ENCODE measurements around the gene KIAA2012. TPM values are rescaled to one million over a fixed set of nuclear protein-coding genes. Genes with fewer than 3 reads are reported as not detected.

KIAA2012 gene
- total RNA-seq, 2 donors from 2014 or later, result 0.74 TPM; not detected in 1

GRCh38 chr2:202108345-202108744 lies 35.3 kb downstream of the KIAA2012 start:
- intact Hi-C loops (cut with DNase I), result no loop called here
- no peaks in the 10 kb centered on the region for H3K9me3 ChIP-seq

GRCh38 chr2:202109139-202109736 lies 36.2 kb downstream of the KIAA2012 start:
- H3K9me3 ChIP-seq, result no peaks in the 10 kb centered on the region
- H3K27me3 ChIP-seq (replicated peaks; ENCODE audit: insufficient read depth), result no peaks in the 10 kb centered on the region
- no peak overlapping the region for H3K27ac ChIP-seq
- H3K36me3 ChIP-seq, result no peaks in the 10 kb centered on the region
- no peak for TF ChIP-seq POLR2A (IDR thresholded peaks at IDR 0.05)
- TF ChIP-seq CTCF (IDR thresholded peaks at IDR 0.05), result no peak
- TF ChIP-seq POLR2AphosphoS5 (IDR thresholded peaks at IDR 0.05), result no peak
- no peak for DNase-seq (ENCODE audit: low spot score)
- H3K4me1 ChIP-seq (replicated peaks), result no peaks in the 10 kb centered on the region
- no peak overlapping the region for H3K4me3 ChIP-seq
- WGBS, result 66% methylated on average over 6 of the region's 6 CpGs
- intact Hi-C loops (cut with DNase I), result no loop called here

More at GRCh38 chr2:202108345-202108744, 35.3 kb downstream of the KIAA2012 start:
- Histone ChIP-seq H3K4me1 (replicated peaks) (no peaks in the 10 kb centered on the region), H3K4me3 (no peak overlapping the region), H3K27me3 (replicated peaks; ENCODE audit: insufficient read depth) (no peaks in the 10 kb centered on the region), H3K27ac (no peak overlapping the region), H3K36me3 (no peaks in the 10 kb centered on the region)
- DNase-seq (ENCODE audit: low spot score), result no peak
- no peak for TF ChIP-seq POLR2A (IDR thresholded peaks at IDR 0.05)
- TF ChIP-seq POLR2AphosphoS5 (IDR thresholded peaks at IDR 0.05), result no peak
- TF ChIP-seq CTCF (IDR thresholded peaks at IDR 0.05), result no peak
- 94% methylated on average over 3 of the region's 3 CpGs for WGBS

- intact Hi-C loops (cut with DNase I), result no loop called here
- no peak for DNase-seq (ENCODE audit: low spot score)
These were observed 36.7 kb downstream of the KIAA2012 start for GRCh38 chr2:202109737-202110184.

GRCh38 chr2:202110491-202110890 lies 37.4 kb downstream of the KIAA2012 start:
- H3K4me3 ChIP-seq, result no peak overlapping the region
- H3K9me3 ChIP-seq, result no peaks in the 10 kb centered on the region
- intact Hi-C loops (cut with DNase I), result no loop called here
- no peak for DNase-seq (ENCODE audit: low spot score)
- TF ChIP-seq POLR2AphosphoS5 (IDR thresholded peaks at IDR 0.05) (no peak), CTCF (IDR thresholded peaks at IDR 0.05) (no peak), POLR2A (IDR thresholded peaks at IDR 0.05) (no peak)
- no peaks in the 10 kb centered on the region for H3K4me1 ChIP-seq (replicated peaks)
- no peaks in the 10 kb centered on the region for H3K27me3 ChIP-seq (replicated peaks; ENCODE audit: insufficient read depth)
- WGBS, result 63% methylated on average over 1 of the region's 1 CpG
- H3K27ac ChIP-seq, result no peak overlapping the region
- H3K36me3 ChIP-seq, result no peaks in the 10 kb centered on the region

More at GRCh38 chr2:202109737-202110184, 36.7 kb downstream of the KIAA2012 start:
- no peaks in the 10 kb centered on the region for H3K27me3 ChIP-seq (replicated peaks; ENCODE audit: insufficient read depth)
- no peak overlapping the region for H3K27ac ChIP-seq
- 57% methylated on average over 5 of the region's 5 CpGs for WGBS
- H3K4me3 ChIP-seq, result no peak overlapping the region
- TF ChIP-seq POLR2AphosphoS5 (IDR thresholded peaks at IDR 0.05) (no peak), POLR2A (IDR thresholded peaks at IDR 0.05) (no peak), CTCF (IDR thresholded peaks at IDR 0.05) (no peak)
- H3K36me3 ChIP-seq, result no peaks in the 10 kb centered on the region
- H3K9me3 ChIP-seq, result no peaks in the 10 kb centered on the region
- H3K4me1 ChIP-seq (replicated peaks), result no peaks in the 10 kb centered on the region

- no peaks in the 10 kb centered on the region for H3K36me3 ChIP-seq
- no peaks in the 10 kb centered on the region for H3K9me3 ChIP-seq
- 93% methylated on average over 7 of the region's 7 CpGs for WGBS
- intact Hi-C loops (cut with DNase I), result no loop called here
- no peak overlapping the region for H3K27ac ChIP-seq
- DNase-seq (ENCODE audit: low spot score), result no peak
- H3K4me3 ChIP-seq, result no peak overlapping the region
- H3K4me1 ChIP-seq (replicated peaks), result no peaks in the 10 kb centered on the region
- no peaks in the 10 kb centered on the region for H3K27me3 ChIP-seq (replicated peaks; ENCODE audit: insufficient read depth)
- no peak for TF ChIP-seq POLR2A (IDR thresholded peaks at IDR 0.05)
- TF ChIP-seq CTCF (IDR thresholded peaks at IDR 0.05), result no peak
- no peak for TF ChIP-seq POLR2AphosphoS5 (IDR thresholded peaks at IDR 0.05)
These were observed 39.0 kb downstream of the KIAA2012 start for GRCh38 chr2:202112041-202112440.

Measured in prostate gland (tissue), 2 donors.